GM12872 (cell line): ENCODE data around the gene BCAT1.
A peak's percentile ranks its signal among the peaks of the same experiment; 100 is the strongest.

ENCODE experiments used
- CTCF ChIP-seq: IDR thresholded peaks from 3 replicates; pipeline ENCODE4 v1.5.1; 2011; ENCODE audit warnings: low read depth, mild to moderate bottlenecking, low read length, moderate library complexity; ENCODE audit not compliant: insufficient read depth

Gene BCAT1

GRCh38 chr12:24975425-24975824, 26.5 kb upstream of the BCAT1 start:
- TF ChIP-seq CTCF = no peak

- no peak for TF ChIP-seq CTCF
Measured at GRCh38 chr12:24974216-24974615, 25.3 kb upstream of the BCAT1 start.

GRCh38 chr12:24972078-24972477, 23.2 kb upstream of the BCAT1 start:
- no peak for TF ChIP-seq CTCF

GRCh38 chr12:24970177-24970576, 21.3 kb upstream of the BCAT1 start:
- no peak for TF ChIP-seq CTCF

GRCh38 chr12:24966951-24967564, 18.2 kb upstream of the BCAT1 start:
- TF ChIP-seq CTCF = no peak

GRCh38 chr12:24964342-24964741, 15.4 kb upstream of the BCAT1 start:
- TF ChIP-seq CTCF = no peak

GRCh38 chr12:24960222-24960855, 11.4 kb upstream of the BCAT1 start:
- TF ChIP-seq CTCF = peak; percentile 86
